H1 (cell line): ENCODE data around the gene PITPNB. TPM values are rescaled to one million over a fixed set of nuclear protein-coding genes. Genes with fewer than 3 reads are reported as not detected.

Experiments used
- CTCF ChIA-PET: fragments of 300-600 bp; sonication (Branson Sonifier 250); formaldehyde crosslinking; loops from one replicate; lab custom pipeline; 2021; ENCODE audit not compliant: partially characterized antibody; lab: Charles Lee
- POLR2A ChIA-PET: fragments of 300-600 bp; sonication (Branson Sonifier 250); formaldehyde crosslinking; loops from one replicate; lab custom pipeline; 2021; ENCODE audit warnings: inconsistent platforms; ENCODE audit not compliant: partially characterized antibody; lab: Charles Lee
- DNase-seq, 2 experiments: peaks; one replicate each; pipeline versions ENCODE4 v3.0.0 to v3.0.0-alpha.2; 2010 to 2022; ENCODE audit warnings: low spot score in 2 of 2, low read depth in 1 of 2, mixed read lengths in 1 of 2
- FAIRE-seq: peaks from 2 replicates; lab custom pipeline; 2011; peaks lifted over from hg19 to GRCh38; lab: Jason Lieb, UNC
- H2AFZ ChIP-seq: 2 replicates; pipeline ENCODE4 v1.8.1; 2012; ENCODE audit warnings: low read length, inconsistent platforms
- H2AK5ac ChIP-seq: 2 replicates; pipeline ENCODE4 v1.6.1; 2013; ENCODE audit warnings: low read depth, low read length
- H2BK120ac ChIP-seq: replicated peaks from 2 replicates; pipeline ENCODE3; 2013; ENCODE audit warnings: low read depth, low read length, inconsistent platforms
- H2BK12ac ChIP-seq: 2 replicates; pipeline ENCODE4 v1.6.1; 2013; ENCODE audit warnings: low read depth, low read length
- H2BK15ac ChIP-seq: 2 replicates; pipeline ENCODE4 v1.6.1; 2013; ENCODE audit warnings: low read length
- H2BK20ac ChIP-seq: 2 replicates; pipeline ENCODE4 v1.6.1; 2013; ENCODE audit warnings: low read length
- H2BK5ac ChIP-seq: 2 replicates; pipeline ENCODE4 v1.6.1; 2013; ENCODE audit warnings: low read depth, low read length
- H3K14ac ChIP-seq: 2 replicates; pipeline ENCODE4 v1.6.1; 2013; ENCODE audit warnings: inconsistent platforms; ENCODE audit not compliant: insufficient read length
- H3K18ac ChIP-seq: 2 replicates; pipeline ENCODE4 v1.6.1; 2013; ENCODE audit warnings: low read length; ENCODE audit errors: extremely low read depth
- H3K23ac ChIP-seq: 2 replicates; pipeline ENCODE4 v1.6.1; 2013; ENCODE audit warnings: inconsistent platforms; ENCODE audit not compliant: insufficient read length
- H3K23me2 ChIP-seq: 2 replicates; pipeline ENCODE4 v1.6.1; 2013; ENCODE audit warnings: low read depth, low read length
- H3K27ac ChIP-seq: 2 replicates; pipeline ENCODE4 v1.6.1; 2011; ENCODE audit warnings: low read depth, low read length, inconsistent platforms
- H3K27me3 ChIP-seq, 4 experiments: replicated peaks in 1 of 4; 1 replicate in 1 of 4; 2 replicates in 3 of 4; pipeline versions ENCODE4 v1.6.1 to v1.8.1; 2011 to 2013; ENCODE audit warnings: low read length in 3 of 4, mild to moderate bottlenecking in 3 of 4, inconsistent platforms in 2 of 4, mixed read lengths in 2 of 4, moderate library complexity in 1 of 4; ENCODE audit not compliant: control insufficient read depth in 3 of 4, insufficient read depth in 3 of 4; ENCODE audit errors: extremely low read depth in 1 of 4
- H3K36me3 ChIP-seq, 4 experiments: 2 replicates each; pipeline versions ENCODE4 v1.6.1 to v1.8.1; 2011 to 2013; ENCODE audit warnings: mild to moderate bottlenecking in 4 of 4, low read length in 3 of 4, moderate library complexity in 2 of 4, control low read depth in 1 of 4, inconsistent platforms in 1 of 4; ENCODE audit not compliant: insufficient read depth in 4 of 4, control insufficient read depth in 2 of 4
- H3K4ac ChIP-seq: replicated peaks from 2 replicates; pipeline ENCODE3; 2013; ENCODE audit warnings: low read length, low read depth, mixed read lengths, inconsistent platforms; ENCODE audit not compliant: insufficient read length
- H3K4me1 ChIP-seq, 4 experiments: replicated peaks in 1 of 4; 1 replicate in 1 of 4; 2 replicates in 3 of 4; pipeline versions ENCODE4 v1.6.1 to v1.8.1; 2011 to 2013; ENCODE audit warnings: low read length in 3 of 4, inconsistent platforms in 2 of 4, mixed read lengths in 1 of 4; ENCODE audit not compliant: insufficient read depth in 4 of 4, control insufficient read depth in 3 of 4
- H3K4me2 ChIP-seq, 2 experiments: 2 replicates each; pipeline versions ENCODE4 v1.6.1 to v1.8.1; 2011 to 2013; ENCODE audit warnings: low read depth in 2 of 2, low read length in 2 of 2, control low read depth in 1 of 2, inconsistent platforms in 1 of 2, mild to moderate bottlenecking in 1 of 2; ENCODE audit not compliant: insufficient read depth in 1 of 2
- H3K4me3 ChIP-seq, 4 experiments: fragments of 200-600, 300-600 bp in 1 of 4; sonication (generic), shearing (Covaris generic), sonication (Bioruptor Twin) in 1 of 4; 2 replicates each; pipeline versions ENCODE4 v1.5.1 to v1.8.1; 2011 to 2016; ENCODE audit warnings: low read length in 4 of 4, low read depth in 3 of 4, control low read depth in 2 of 4, inconsistent platforms in 2 of 4, mild to moderate bottlenecking in 2 of 4, mixed read lengths in 1 of 4, moderate library complexity in 1 of 4; ENCODE audit not compliant: insufficient read depth in 2 of 4; ENCODE audit errors: extremely low read depth in 1 of 4
- H3K56ac ChIP-seq: replicated peaks from 2 replicates; pipeline ENCODE3; 2013; ENCODE audit warnings: low read depth, mild to moderate bottlenecking, mixed read lengths, low read length, inconsistent platforms; ENCODE audit not compliant: insufficient read length
- H3K79me1 ChIP-seq: 2 replicates; pipeline ENCODE4 v1.6.1; 2013; ENCODE audit warnings: low read depth, low read length, control low read depth
- H3K79me2 ChIP-seq, 2 experiments: 2 replicates each; pipeline versions ENCODE4 v1.6.1 to v1.8.1; 2012 to 2013; ENCODE audit warnings: low read length in 2 of 2, mild to moderate bottlenecking in 2 of 2, inconsistent platforms in 1 of 2; ENCODE audit not compliant: insufficient read depth in 2 of 2, control insufficient read depth in 1 of 2
- H3K9ac ChIP-seq, 4 experiments: replicated peaks in 1 of 4; 1 replicate in 1 of 4; 2 replicates in 3 of 4; pipeline versions ENCODE4 v1.6.1 to v1.8.1; 2011 to 2013; ENCODE audit warnings: low read depth in 3 of 4, low read length in 3 of 4, control low read depth in 2 of 4, mild to moderate bottlenecking in 2 of 4, moderate library complexity in 2 of 4, inconsistent platforms in 1 of 4; ENCODE audit errors: extremely low read depth in 1 of 4
- H3K9me3 ChIP-seq, 2 experiments: 2 replicates each; pipeline versions ENCODE4 v1.6.1 to v1.8.1; 2012 to 2013; ENCODE audit warnings: mild to moderate bottlenecking in 2 of 2, moderate library complexity in 2 of 2, control low read depth in 1 of 2, inconsistent platforms in 1 of 2, low read depth in 1 of 2, low read length in 1 of 2, mixed read lengths in 1 of 2; ENCODE audit not compliant: insufficient read depth in 2 of 2
- H4K20me1 ChIP-seq, 2 experiments: replicated peaks in 1 of 2; 2 replicates each; pipeline versions ENCODE3 to v1.8.1; 2011 to 2013; ENCODE audit warnings: inconsistent platforms in 2 of 2, low read length in 2 of 2, mild to moderate bottlenecking in 1 of 2; ENCODE audit not compliant: insufficient read depth in 2 of 2, control insufficient read depth in 1 of 2
- H4K5ac ChIP-seq: 2 replicates; pipeline ENCODE4 v1.6.1; 2013; ENCODE audit warnings: low read length, low read depth, mixed read lengths, inconsistent platforms; ENCODE audit not compliant: insufficient read length
- H4K8ac ChIP-seq: 2 replicates; pipeline ENCODE4 v1.8.0; 2013; ENCODE audit warnings: mild to moderate bottlenecking, moderate library complexity, low read length, inconsistent platforms; ENCODE audit not compliant: insufficient read depth; ENCODE audit errors: extremely low read depth
- H4K91ac ChIP-seq: replicated peaks from 2 replicates; pipeline ENCODE3; 2013; ENCODE audit warnings: low read length, mixed read lengths, inconsistent platforms; ENCODE audit not compliant: insufficient read length
- ASH2L ChIP-seq: fragments of 200-600, 300-600 bp; sonication (generic); IDR thresholded peaks from one replicate; pipeline ENCODE4 v1.7.1; 2017; ENCODE audit warnings: low read length
- EZH2 ChIP-seq: fragments of 200-600 bp; sonication (generic); IDR thresholded peaks from 2 replicates; pipeline ENCODE4 v1.7.1; 2012; ENCODE audit warnings: low read depth, mild to moderate bottlenecking, moderate library complexity, low read length, inconsistent platforms; ENCODE audit not compliant: severe bottlenecking
- FOSL1 ChIP-seq: IDR thresholded peaks from 2 replicates; pipeline ENCODE4 v1.6.1; 2011; ENCODE audit warnings: mild to moderate bottlenecking, low read depth, low read length, moderate library complexity; ENCODE audit not compliant: insufficient read depth
- HDAC2 ChIP-seq, 2 experiments: fragments of 300-600 bp in 1 of 2; sonication (generic) in 1 of 2; IDR thresholded peaks; 2 replicates each; pipeline ENCODE4 v1.6.1; 2011 to 2012; ENCODE audit warnings: low read depth in 2 of 2, low read length in 2 of 2, mild to moderate bottlenecking in 2 of 2, moderate library complexity in 2 of 2, borderline replicate concordance in 1 of 2, inconsistent platforms in 1 of 2
- HDAC6 ChIP-seq: IDR thresholded peaks from one replicate; pipeline ENCODE4 v1.7.1; 2012; ENCODE audit warnings: low read depth, mild to moderate bottlenecking, inconsistent platforms, low read length, moderate library complexity
- JUN ChIP-seq: IDR thresholded peaks from 2 replicates; pipeline ENCODE4 v1.6.1; 2011; ENCODE audit warnings: low read depth, mild to moderate bottlenecking, improper control_type of control experiment, low read length
- PHF8 ChIP-seq: fragments of 200-600 bp; sonication (generic); conservative IDR thresholded peaks from 2 replicates; pipeline ENCODE4 v1.7.1; 2012; ENCODE audit warnings: low read depth, mild to moderate bottlenecking, inconsistent platforms, low read length, moderate library complexity
- RNF2 ChIP-seq: fragments of 200-900, 300-1000 bp; sonication (generic); IDR thresholded peaks from 2 replicates; pipeline ENCODE4 v1.7.1; 2016; ENCODE audit warnings: borderline replicate concordance, low read depth, mild to moderate bottlenecking, antibody characterized with exemption, low read length; ENCODE audit not compliant: poor library complexity, severe bottlenecking; ENCODE audit errors: missing control alignments
- WGBS, 2 experiments: shearing (Covaris generic) in 1 of 2; methylation state at CpG; one replicate each; pipeline versions ENCODE4 v1.1.6 to v1.1.7; 2013 to 2015; ENCODE audit warnings: low lambda C conversion rate in 2 of 2, mixed read lengths in 2 of 2, inconsistent platforms in 1 of 2, low coverage in 1 of 2, missing lambda C conversion rate in 1 of 2; ENCODE audit not compliant: insufficient replicate concordance in 2 of 2, insufficient coverage in 1 of 2, insufficient read length in 1 of 2; ENCODE audit errors: extremely low coverage in 1 of 2, missing lambda C conversion rate in 1 of 2; 5-methylcytosine and 5-hydroxymethylcytosine counted together
- polyA plus RNA-seq, 7 experiments: library from polyadenylated mRNA; depleted of rRNA in 3 of 7; stranded (reverse) in 5 of 7; unstranded in 2 of 7; fragments of >200 nt in 5 of 7; fragments of 200-250 nt in 2 of 7; gene quantifications; 1 replicate in 5 of 7; 2 replicates in 1 of 7; 4 replicates in 1 of 7; pipeline versions ENCODE4 v1.2.1 to v1.2.3, GENCODE V29; 2011 to 2013; ENCODE audit warnings: missing spikeins in 2 of 7, mixed read lengths in 2 of 7
- total RNA-seq: library from RNA; stranded (reverse); fragmentation: NEBNext Ultra II Directional; extraction: Animal tissue kit (Norgen Biotek cat#: 25700); gene quantifications from 2 replicates; pipeline ENCODE4 v1.2.1, GENCODE V29; 2021

The PITPNB gene
- total and polyA plus RNA-seq, 2 of the 8 experiments (the other 6 are each of a cell fraction or from before 2014, with no cell fraction given), result 24.6 to 89.3 TPM

DNA sequence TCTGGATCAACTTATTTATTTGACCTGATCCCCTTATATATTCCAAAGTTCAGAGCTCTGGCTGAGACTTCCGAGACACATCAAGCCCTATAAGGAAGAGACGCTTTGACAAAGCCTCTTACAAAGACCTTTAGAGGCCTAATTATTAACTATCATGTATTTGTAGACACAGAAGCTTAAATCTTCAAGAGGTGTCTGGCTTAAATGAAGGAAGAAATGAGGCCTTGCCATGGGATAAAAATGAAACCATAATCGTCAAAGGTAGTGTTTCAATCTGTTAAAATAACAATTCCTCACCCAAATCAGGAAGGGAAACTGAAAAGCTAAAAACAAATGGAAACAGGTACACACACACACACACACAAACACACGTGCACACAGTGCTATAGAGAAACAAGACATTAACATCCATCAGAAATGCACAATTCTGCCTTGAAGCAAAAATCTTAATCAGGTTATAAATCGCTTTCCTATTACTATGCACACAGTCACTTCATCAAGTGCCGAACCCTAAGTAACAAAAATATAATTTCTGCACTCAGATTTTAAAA, 50.2 kb downstream of the PITPNB start:
- DNase-seq (no peak), FAIRE-seq (no peak)
- H3K4me2 ChIP-seq, result no peak overlapping the region
- H4K5ac ChIP-seq, result no peak overlapping the region
- no peaks in the 10 kb centered on the region for H3K79me1 ChIP-seq
- H2BK15ac ChIP-seq, result no peak overlapping the region
- H3K4me3 ChIP-seq, result no peak overlapping the region
- no peaks in the 10 kb centered on the region; a peak in 3 of 7 replicates for H3K4me1 ChIP-seq
- no peak overlapping the region for H3K23ac ChIP-seq
- H2BK20ac ChIP-seq, result no peak overlapping the region
- no peak overlapping the region for H3K56ac ChIP-seq
- no peak overlapping the region for H2BK5ac ChIP-seq
- POLR2A ChIA-PET, result interaction anchor here (0.6 kb wide), 1 partner anchor 193 kb away, joined by 3 read pairs; no protein-coding TSS in a partner anchor
- no peak overlapping the region for H2BK12ac ChIP-seq
- CTCF ChIA-PET, result interaction anchor here (1.3 kb wide), 1 partner anchor 19 kb away, joined by 3 read pairs; no protein-coding TSS in a partner anchor
- H3K14ac ChIP-seq, result no peak overlapping the region
- H3K27ac ChIP-seq, result no peak overlapping the region
- H3K9me3 ChIP-seq, result no peaks in the 10 kb centered on the region
- no peak overlapping the region for H3K4ac ChIP-seq
- H3K36me3 ChIP-seq, result peaks cover 4 to 23% (median 11%) of the 10 kb centered on the region in 4 experiments; a peak in 7 of 8 replicates
- no peak overlapping the region for H2AK5ac ChIP-seq
- H4K20me1 ChIP-seq, result no peaks in the 10 kb centered on the region
- H3K27me3 ChIP-seq, result no peaks in the 10 kb centered on the region
- no peak overlapping the region for H2BK120ac ChIP-seq
- H3K18ac ChIP-seq, result no peak overlapping the region
- H3K9ac ChIP-seq, result no peak overlapping the region
- no peak overlapping the region for H4K8ac ChIP-seq
- no peak for TF ChIP-seq HDAC6
- TF ChIP-seq FOSL1, result no peak
- TF ChIP-seq JUN, result no peak
- TF ChIP-seq PHF8, result no peak
- TF ChIP-seq ASH2L, result no peak
- TF ChIP-seq RNF2, result no peak
- no peak for TF ChIP-seq HDAC2 (IDR thresholded peaks at IDR 0.05; ENCODE audit: borderline replicate concordance in 1 of 2, low read depth in 2 of 2, low read length in 2 of 2)
- TF ChIP-seq EZH2, result no peak
- H4K91ac ChIP-seq, result no peak overlapping the region
- no peaks in the 10 kb centered on the region for H3K23me2 ChIP-seq
- H3K79me2 ChIP-seq, result no peaks in the 10 kb centered on the region
- no peak overlapping the region for H2AFZ ChIP-seq
- WGBS, 2 experiments, result 89% methylated on average over 6 of the region's 6 CpGs; no CpG with 5 or more reads in 1 of the 2 experiments
